OCI-LY7 (cell line): ENCODE measurements around the gene TLNRD1. TPM values are rescaled to one million over a fixed set of nuclear protein-coding genes. Genes with fewer than 3 reads are reported as not detected.

ENCODE experiments used
- BruUV-seq: library from RNA; stranded (reverse); fragments of 400-500 nt; replicated peaks from 2 replicates; lab custom pipeline; 2021; lab: Mats Ljungman, UMichigan
- CTCF ChIA-PET: fragments of 300-600 bp; sonication (Branson Sonifier 250); formaldehyde crosslinking; loops from one replicate; lab custom pipeline; 2022; ENCODE audit warnings: antibody characterized with exemption; ENCODE audit not compliant: unreplicated experiment; lab: Charles Lee
- POLR2A ChIA-PET: fragments of 300-600 bp; sonication (Branson Sonifier 250); formaldehyde crosslinking; loops from one replicate; lab custom pipeline; 2022; ENCODE audit warnings: antibody characterized with exemption; lab: Charles Lee
- DNase-seq: peaks from one replicate; pipeline ENCODE4 v3.0.0-alpha.2; 2015; ENCODE audit warnings: low spot score
- H2AFZ ChIP-seq: fragments of 200-600 bp; sonication (generic), shearing (Covaris generic); 2 replicates; pipeline ENCODE4 v1.6.1; 2014; ENCODE audit warnings: mild to moderate bottlenecking, antibody characterized with exemption, low read length, moderate library complexity
- H3K27ac ChIP-seq: fragments of 200-600 bp; sonication (generic); 2 replicates; pipeline ENCODE4 v1.5.1; 2014; ENCODE audit warnings: mixed run types, low read depth, mild to moderate bottlenecking, moderate library complexity, low read length, inconsistent platforms; ENCODE audit not compliant: poor library complexity, severe bottlenecking
- H3K36me3 ChIP-seq: fragments of 200-600 bp; sonication (generic); 2 replicates; pipeline ENCODE4 v1.6.1; 2014; ENCODE audit warnings: mild to moderate bottlenecking, antibody characterized with exemption, low read length, moderate library complexity, mixed read lengths; ENCODE audit not compliant: insufficient read depth
- H3K4me1 ChIP-seq: fragments of 200-600 bp; sonication (generic); 2 replicates; pipeline ENCODE4 v1.5.1; 2014; ENCODE audit warnings: mild to moderate bottlenecking, low read length; ENCODE audit not compliant: insufficient read depth, poor library complexity, severe bottlenecking
- H3K4me2 ChIP-seq: fragments of 200-600 bp; sonication (generic); 2 replicates; pipeline ENCODE4 v1.6.1; 2014; ENCODE audit warnings: mild to moderate bottlenecking, low read length
- H3K4me3 ChIP-seq: fragments of 200-600 bp; sonication (generic); 2 replicates; pipeline ENCODE4 v1.5.1; 2014; ENCODE audit warnings: mild to moderate bottlenecking, low read depth, low read length; ENCODE audit not compliant: poor library complexity, severe bottlenecking
- H3K79me2 ChIP-seq: fragments of 200-600 bp; sonication (generic); 2 replicates; pipeline ENCODE4 v1.6.1; 2016; ENCODE audit warnings: low read depth, mild to moderate bottlenecking, low read length, moderate library complexity, mixed read lengths; ENCODE audit not compliant: insufficient read depth
- H3K9me2 ChIP-seq: fragments of 200-600 bp; sonication (generic); 2 replicates; pipeline ENCODE4 v1.6.1; 2016; ENCODE audit warnings: mild to moderate bottlenecking, low read length, mixed read lengths; ENCODE audit not compliant: insufficient read depth
- H3K9me3 ChIP-seq: fragments of 200-600 bp; sonication (generic); 2 replicates; pipeline ENCODE4 v1.6.1; 2014; ENCODE audit warnings: mild to moderate bottlenecking, mixed run types, low read length, mixed read lengths
- H4K20me1 ChIP-seq: fragments of 200-600 bp; sonication (generic); 2 replicates; pipeline ENCODE4 v1.6.1; 2014; ENCODE audit warnings: mild to moderate bottlenecking, antibody characterized with exemption, low read length, moderate library complexity, mixed read lengths; ENCODE audit not compliant: insufficient read depth
- EZH2phosphoT487 ChIP-seq: fragments of 200-600 bp; sonication (generic); IDR thresholded peaks from 2 replicates; pipeline ENCODE4 v1.6.1; 2018; ENCODE audit warnings: low read depth, borderline replicate concordance, mild to moderate bottlenecking, mixed run types, antibody characterized with exemption, low read length, moderate library complexity, mixed read lengths
- intact Hi-C: fragments of 100-400 bp; cut with micrococcal nuclease; formaldehyde crosslinking; loops from one replicate; pipeline ENCODE4 v1.10.0; 2022; ENCODE audit not compliant: unreplicated experiment
- total RNA-seq, 2 experiments: library from RNA; depleted of rRNA in 1 of 2; stranded (reverse); fragments of >200 nt in 1 of 2; shearing (Covaris generic) in 1 of 2; gene quantifications; 2 replicates each; pipeline ENCODE4 v1.2.3, GENCODE V29; 2014 to 2022
- TF ChIP-seq, protein P1 (sequence below): fragments of 200-600 bp; sonication (generic); conservative IDR thresholded peaks from 2 replicates; pipeline ENCODE4 v1.5.1; 2014; ENCODE audit warnings: mild to moderate bottlenecking, antibody characterized with exemption, low read length, moderate library complexity, mixed read lengths

The TLNRD1 gene
- total RNA-seq, 2 experiments from 2014 or later: 17.4 to 19.9 TPM

DNA sequence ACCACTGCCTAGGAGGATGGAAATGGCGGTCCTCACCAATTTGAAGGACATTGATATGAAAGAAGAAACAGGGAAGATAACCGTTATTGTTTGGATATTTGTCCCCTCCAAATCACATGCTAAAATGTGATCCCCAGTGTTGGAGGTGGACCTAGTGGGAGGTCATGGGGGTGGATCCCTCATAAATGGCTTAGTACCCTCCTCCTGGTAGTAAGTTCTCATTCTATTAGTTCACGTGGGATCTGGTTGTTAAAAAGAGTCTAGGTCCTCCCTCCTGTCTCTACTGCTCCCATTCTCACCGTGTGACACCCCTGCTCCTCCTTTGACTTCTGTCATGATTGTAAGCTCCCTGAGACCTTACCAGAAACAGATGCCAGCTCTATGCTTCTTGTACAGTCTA, 30.5 kb downstream of the TLNRD1 start:
- ChIA-PET POLR2A (no interaction called here), CTCF (no interaction called here)
- no peaks in the 10 kb centered on the region for H3K79me2 ChIP-seq

DNA sequence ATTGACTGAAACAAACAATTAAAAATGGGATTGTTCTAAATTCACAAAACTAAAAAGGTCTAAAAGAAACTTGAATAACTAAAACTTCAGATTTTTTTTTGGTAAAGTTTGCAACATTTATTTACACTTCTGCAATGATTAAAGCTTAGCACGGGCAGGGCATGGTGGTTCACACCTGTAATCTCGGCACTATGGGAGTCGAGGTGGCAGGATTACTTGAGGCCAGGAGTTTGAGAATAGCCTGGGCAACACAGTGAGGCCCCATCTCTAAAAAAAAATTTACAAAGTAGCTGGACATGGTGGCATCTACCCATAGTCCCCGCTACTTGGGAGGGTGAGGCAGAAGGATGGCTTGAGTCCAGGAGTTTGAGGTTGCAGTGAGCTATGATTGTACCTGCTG, 31.6 kb downstream of the TLNRD1 start:
- Histone ChIP-seq H3K4me1 (peaks cover 6% of the 10 kb centered on the region), H3K9me2 (no peaks in the 10 kb centered on the region), H3K36me3 (no peaks in the 10 kb centered on the region), H3K4me3 (no peak overlapping the region), H3K79me2 (no peaks in the 10 kb centered on the region), H3K9me3 (no peaks in the 10 kb centered on the region), H2AFZ (no peak overlapping the region), H3K27ac (no peak overlapping the region), H3K4me2 (no peak overlapping the region), H4K20me1 (no peaks in the 10 kb centered on the region)
- no peak for DNase-seq
- BruUV-seq: no TSS peak
- no peak for TF ChIP-seq EZH2phosphoT487
- TF ChIP-seq, protein P1, sequence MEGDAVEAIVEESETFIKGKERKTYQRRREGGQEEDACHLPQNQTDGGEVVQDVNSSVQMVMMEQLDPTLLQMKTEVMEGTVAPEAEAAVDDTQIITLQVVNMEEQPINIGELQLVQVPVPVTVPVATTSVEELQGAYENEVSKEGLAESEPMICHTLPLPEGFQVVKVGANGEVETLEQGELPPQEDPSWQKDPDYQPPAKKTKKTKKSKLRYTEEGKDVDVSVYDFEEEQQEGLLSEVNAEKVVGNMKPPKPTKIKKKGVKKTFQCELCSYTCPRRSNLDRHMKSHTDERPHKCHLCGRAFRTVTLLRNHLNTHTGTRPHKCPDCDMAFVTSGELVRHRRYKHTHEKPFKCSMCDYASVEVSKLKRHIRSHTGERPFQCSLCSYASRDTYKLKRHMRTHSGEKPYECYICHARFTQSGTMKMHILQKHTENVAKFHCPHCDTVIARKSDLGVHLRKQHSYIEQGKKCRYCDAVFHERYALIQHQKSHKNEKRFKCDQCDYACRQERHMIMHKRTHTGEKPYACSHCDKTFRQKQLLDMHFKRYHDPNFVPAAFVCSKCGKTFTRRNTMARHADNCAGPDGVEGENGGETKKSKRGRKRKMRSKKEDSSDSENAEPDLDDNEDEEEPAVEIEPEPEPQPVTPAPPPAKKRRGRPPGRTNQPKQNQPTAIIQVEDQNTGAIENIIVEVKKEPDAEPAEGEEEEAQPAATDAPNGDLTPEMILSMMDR: no peak
- ChIA-PET POLR2A (no interaction called here), CTCF (no interaction called here)
- intact Hi-C loops: no loop called here

More for the DNA sequence above, 30.5 kb downstream of the TLNRD1 start:
- H3K36me3 ChIP-seq: no peaks in the 10 kb centered on the region
- H3K27ac ChIP-seq: no peak overlapping the region
- no peaks in the 10 kb centered on the region for H3K9me3 ChIP-seq
- TF ChIP-seq, protein P1: no peak
- TF ChIP-seq EZH2phosphoT487: no peak
- H3K9me2 ChIP-seq: no peaks in the 10 kb centered on the region
- no peaks in the 10 kb centered on the region for H4K20me1 ChIP-seq
- no TSS peak for BruUV-seq
- no peak overlapping the region for H2AFZ ChIP-seq
- H3K4me1 ChIP-seq: peaks cover 6% of the 10 kb centered on the region
- H3K4me2 ChIP-seq: no peak overlapping the region
- H3K4me3 ChIP-seq: no peak overlapping the region
- DNase-seq: no peak
- intact Hi-C loops: no loop called here

DNA sequence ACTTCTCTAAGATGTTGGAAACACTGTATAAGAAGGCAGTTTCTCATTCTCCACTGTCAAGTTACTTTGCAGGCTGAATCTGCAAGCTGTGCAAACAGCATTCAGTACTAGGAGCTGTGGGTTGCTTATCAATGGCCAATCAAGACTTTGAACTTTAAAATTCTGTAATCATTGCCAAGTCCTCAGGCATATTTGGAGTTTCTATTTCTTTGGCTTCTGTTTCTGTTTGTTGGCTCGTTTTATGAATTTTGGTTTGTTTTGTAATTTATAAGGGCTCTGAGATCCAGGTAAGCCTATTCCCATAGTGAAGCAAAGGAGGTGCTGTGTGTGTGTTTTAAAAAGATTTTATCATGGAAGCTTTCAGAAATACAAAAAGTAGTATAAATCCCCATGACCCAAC, 32.1 kb downstream of the TLNRD1 start:
- no peak overlapping the region for H3K4me3 ChIP-seq
- no peaks in the 10 kb centered on the region for H4K20me1 ChIP-seq
- H3K4me1 ChIP-seq: peaks cover 6% of the 10 kb centered on the region
- H3K9me2 ChIP-seq: no peaks in the 10 kb centered on the region
- TF ChIP-seq, protein P1: no peak
- no peak for TF ChIP-seq EZH2phosphoT487
- no peaks in the 10 kb centered on the region for H3K9me3 ChIP-seq
- H3K4me2 ChIP-seq: no peak overlapping the region
- DNase-seq: no peak
- intact Hi-C loops: no loop called here
- no peak overlapping the region for H3K27ac ChIP-seq
- ChIA-PET CTCF (no interaction called here), POLR2A (no interaction called here)
- H3K36me3 ChIP-seq: no peaks in the 10 kb centered on the region
- no peaks in the 10 kb centered on the region for H3K79me2 ChIP-seq
- no TSS peak for BruUV-seq
- no peak overlapping the region for H2AFZ ChIP-seq
